HEK293 (cell line): ENCODE data around the gene PDSS1.

Experiments
- CTCF ChIA-PET: fragments of 350-600 bp; formaldehyde crosslinking; extraction: SDS; loops from one replicate; lab custom pipeline; 2021; ENCODE audit warnings: antibody characterized with exemption; lab: Yijun Ruan, JAX
- POLR2A ChIA-PET: fragments of 300-600 bp; formaldehyde crosslinking; extraction: SDS; loops from one replicate; lab custom pipeline; 2020; ENCODE audit warnings: antibody characterized with exemption, inconsistent platforms; lab: Yijun Ruan, JAX
- H3K27ac ChIP-seq: fragments of 200-500 bp; sonication (Bioruptor generic); 2 replicates; pipeline ENCODE4 v1.5.1; 2014; ENCODE audit warnings: low read depth, low read length, control low read depth, inconsistent platforms; ENCODE audit errors: extremely low read depth
- H3K36me3 ChIP-seq, 2 experiments: fragments of 200-500 bp in 1 of 2; sonication (Bioruptor generic) in 1 of 2; 1 replicate in 1 of 2; 2 replicates in 1 of 2; pipeline ENCODE4 v1.5.1; 2014 to 2017; ENCODE audit warnings: inconsistent platforms in 2 of 2, low read length in 2 of 2; ENCODE audit not compliant: control insufficient read depth in 2 of 2, insufficient read depth in 1 of 2
- H3K4me1 ChIP-seq: fragments of 200-500 bp; sonication (Bioruptor generic); 2 replicates; pipeline ENCODE4 v1.5.1; 2014; ENCODE audit warnings: mild to moderate bottlenecking, low read length, inconsistent platforms; ENCODE audit not compliant: control insufficient read depth, insufficient read depth
- H3K4me3 ChIP-seq: 2 replicates; pipeline ENCODE4 v1.5.1; 2011; ENCODE audit warnings: low read depth, mild to moderate bottlenecking, control low read depth, low read length, moderate library complexity
- H3K9me3 ChIP-seq: fragments of 200-500 bp; sonication (Bioruptor generic); 2 replicates; pipeline ENCODE4 v1.5.1; 2014; ENCODE audit warnings: low read depth, low read length, inconsistent platforms; ENCODE audit not compliant: control insufficient read depth, insufficient read depth
- BCL11B ChIP-seq: fragments of 450-650 bp; formaldehyde crosslinking; IDR thresholded peaks from 2 replicates; pipeline ENCODE4 v1.5.1; 2016; ENCODE audit warnings: low read depth, missing biosample characterization, missing genetic modification characterization
- KLF16 ChIP-seq: fragments of 450-650 bp; formaldehyde crosslinking; IDR thresholded peaks from 2 replicates; pipeline ENCODE4 v1.5.1; 2017; ENCODE audit warnings: missing biosample characterization, missing genetic modification characterization
- SP3 ChIP-seq: fragments of 450-650 bp; formaldehyde crosslinking; IDR thresholded peaks from 2 replicates; pipeline ENCODE4 v1.5.1; 2016; ENCODE audit warnings: missing biosample characterization, missing genetic modification characterization
- TCF7L2 ChIP-seq: IDR thresholded peaks from 2 replicates; pipeline ENCODE4 v1.6.1; 2011; ENCODE audit warnings: low read depth, mild to moderate bottlenecking, inconsistent platforms, low read length, moderate library complexity, borderline replicate concordance
- ZNF18 ChIP-seq: fragments of 450-650 bp; formaldehyde crosslinking; IDR thresholded peaks from 2 replicates; pipeline ENCODE4 v1.5.1; 2016; ENCODE audit warnings: missing biosample characterization, missing genetic modification characterization
- ZNF324 ChIP-seq: fragments of 450-650 bp; formaldehyde crosslinking; IDR thresholded peaks from 2 replicates; pipeline ENCODE4 v1.5.1; 2016; ENCODE audit warnings: missing biosample characterization, missing genetic modification characterization
- ZNF341 ChIP-seq: fragments of 450-650 bp; formaldehyde crosslinking; IDR thresholded peaks from 2 replicates; pipeline ENCODE4; 2016; ENCODE audit warnings: low read depth, missing biosample characterization, missing genetic modification characterization
- ZNF391 ChIP-seq: fragments of 450-650 bp; formaldehyde crosslinking; IDR thresholded peaks from 2 replicates; pipeline ENCODE4 v1.5.1; 2016; ENCODE audit warnings: low read depth, missing biosample characterization, missing genetic modification characterization, borderline replicate concordance
- ZNF488 ChIP-seq: fragments of 450-650 bp; formaldehyde crosslinking; IDR thresholded peaks from 2 replicates; pipeline ENCODE4 v1.5.1; 2016; ENCODE audit warnings: missing biosample characterization, missing genetic modification characterization
- ZNF513 ChIP-seq: fragments of 450-650 bp; IDR thresholded peaks from 2 replicates; pipeline ENCODE4 v1.5.1; 2018; ENCODE audit warnings: missing biosample characterization, missing genetic modification characterization
- ZNF561 ChIP-seq: fragments of 450-650 bp; IDR thresholded peaks from 2 replicates; pipeline ENCODE4 v1.5.1; 2018; ENCODE audit warnings: missing biosample characterization, missing genetic modification characterization, borderline replicate concordance
- ZNF623 ChIP-seq: fragments of 450-650 bp; formaldehyde crosslinking; IDR thresholded peaks from 2 replicates; pipeline ENCODE4 v1.5.1; 2016; ENCODE audit warnings: missing biosample characterization, missing genetic modification characterization
- ZNF629 ChIP-seq: fragments of 450-650 bp; formaldehyde crosslinking; IDR thresholded peaks from 2 replicates; pipeline ENCODE4 v1.5.1; 2017; ENCODE audit warnings: missing biosample characterization, missing genetic modification characterization
- ZNF639 ChIP-seq: fragments of 450-650 bp; formaldehyde crosslinking; IDR thresholded peaks from 2 replicates; pipeline ENCODE4 v1.5.1; 2016; ENCODE audit warnings: missing biosample characterization, missing genetic modification characterization
- TF ChIP-seq, protein P1 (sequence below): fragments of 450-650 bp; formaldehyde crosslinking; IDR thresholded peaks from 2 replicates; pipeline ENCODE4 v1.5.1; 2016; ENCODE audit warnings: missing biosample characterization, missing genetic modification characterization
- TF ChIP-seq, protein P2 (sequence below): fragments of 450-650 bp; formaldehyde crosslinking; IDR thresholded peaks from 2 replicates; pipeline ENCODE4 v1.5.1; 2017; ENCODE audit warnings: missing biosample characterization, missing genetic modification characterization
- TF ChIP-seq, protein P3 (sequence below): fragments of 450-650 bp; formaldehyde crosslinking; IDR thresholded peaks from 2 replicates; pipeline ENCODE4 v1.5.1; 2016; ENCODE audit warnings: missing biosample characterization, missing genetic modification characterization

Gene PDSS1

DNA sequence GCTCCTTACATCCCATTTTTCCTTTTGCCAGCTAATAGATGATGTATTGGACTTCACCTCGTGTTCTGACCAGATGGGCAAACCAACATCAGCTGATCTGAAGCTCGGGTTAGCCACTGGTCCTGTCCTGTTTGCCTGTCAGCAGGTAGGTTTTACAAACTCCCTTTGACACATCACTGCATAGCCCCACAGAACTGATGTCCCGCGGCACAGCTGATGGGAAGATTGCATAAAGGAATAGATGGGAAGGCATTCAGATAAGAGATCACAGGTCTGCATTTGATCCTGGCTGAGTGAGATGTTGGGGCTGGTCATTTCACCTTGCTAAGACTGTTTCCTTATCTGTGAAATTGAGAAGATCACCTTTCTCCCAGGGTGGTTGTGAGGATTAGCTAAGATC is 37.9 kb downstream of the PDSS1 start:
- no peaks in the 10 kb centered on the region for H3K4me1 ChIP-seq
- no peak overlapping the region for H3K4me3 ChIP-seq
- no peak overlapping the region for H3K27ac ChIP-seq
- TF ChIP-seq BCL11B (tag by site-specific recombination): no peak
- TF ChIP-seq ZNF391 (tag by site-specific recombination): no peak
- TF ChIP-seq, protein P1, sequence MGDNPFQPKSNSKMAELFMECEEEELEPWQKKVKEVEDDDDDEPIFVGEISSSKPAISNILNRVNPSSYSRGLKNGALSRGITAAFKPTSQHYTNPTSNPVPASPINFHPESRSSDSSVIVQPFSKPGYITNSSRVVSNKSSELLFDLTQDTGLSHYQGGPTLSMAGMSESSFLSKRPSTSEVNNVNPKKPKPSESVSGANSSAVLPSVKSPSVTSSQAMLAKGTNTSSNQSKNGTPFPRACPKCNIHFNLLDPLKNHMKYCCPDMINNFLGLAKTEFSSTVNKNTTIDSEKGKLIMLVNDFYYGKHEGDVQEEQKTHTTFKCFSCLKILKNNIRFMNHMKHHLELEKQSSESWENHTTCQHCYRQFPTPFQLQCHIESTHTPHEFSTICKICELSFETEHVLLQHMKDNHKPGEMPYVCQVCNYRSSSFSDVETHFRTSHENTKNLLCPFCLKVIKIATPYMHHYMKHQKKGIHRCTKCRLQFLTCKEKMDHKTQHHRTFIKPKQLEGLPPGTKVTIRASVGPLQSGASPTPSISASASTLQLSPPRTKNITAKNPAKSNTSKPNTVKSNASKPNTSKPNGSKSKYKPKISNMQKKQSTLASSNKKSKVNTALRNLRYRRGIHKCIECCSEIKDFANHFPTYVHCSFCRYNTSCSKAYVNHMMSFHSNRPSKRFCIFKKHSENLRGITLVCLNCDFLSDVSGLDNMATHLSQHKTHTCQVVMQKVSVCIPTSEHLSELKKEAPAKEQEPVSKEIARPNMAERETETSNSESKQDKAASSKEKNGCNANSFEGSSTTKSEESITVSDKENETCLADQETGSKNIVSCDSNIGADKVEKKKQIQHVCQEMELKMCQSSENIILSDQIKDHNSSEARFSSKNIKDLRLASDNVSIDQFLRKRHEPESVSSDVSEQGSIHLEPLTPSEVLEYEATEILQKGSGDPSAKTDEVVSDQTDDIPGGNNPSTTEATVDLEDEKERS (tag by site-specific recombination): no peak
- no peak for TF ChIP-seq KLF16
- TF ChIP-seq ZNF639 (tag by site-specific recombination): no peak
- no peak for TF ChIP-seq ZNF513 (tag by site-specific recombination)
- TF ChIP-seq ZNF629: no peak
- no peak for TF ChIP-seq ZNF488 (tag by site-specific recombination)
- no peak for TF ChIP-seq ZNF324
- no peak for TF ChIP-seq ZNF341 (tag by site-specific recombination)
- no peak for TF ChIP-seq TCF7L2
- no peak for TF ChIP-seq ZNF18 (tag by site-specific recombination)
- no peak for TF ChIP-seq SP3 (tag by site-specific recombination)
- TF ChIP-seq, protein P2, sequence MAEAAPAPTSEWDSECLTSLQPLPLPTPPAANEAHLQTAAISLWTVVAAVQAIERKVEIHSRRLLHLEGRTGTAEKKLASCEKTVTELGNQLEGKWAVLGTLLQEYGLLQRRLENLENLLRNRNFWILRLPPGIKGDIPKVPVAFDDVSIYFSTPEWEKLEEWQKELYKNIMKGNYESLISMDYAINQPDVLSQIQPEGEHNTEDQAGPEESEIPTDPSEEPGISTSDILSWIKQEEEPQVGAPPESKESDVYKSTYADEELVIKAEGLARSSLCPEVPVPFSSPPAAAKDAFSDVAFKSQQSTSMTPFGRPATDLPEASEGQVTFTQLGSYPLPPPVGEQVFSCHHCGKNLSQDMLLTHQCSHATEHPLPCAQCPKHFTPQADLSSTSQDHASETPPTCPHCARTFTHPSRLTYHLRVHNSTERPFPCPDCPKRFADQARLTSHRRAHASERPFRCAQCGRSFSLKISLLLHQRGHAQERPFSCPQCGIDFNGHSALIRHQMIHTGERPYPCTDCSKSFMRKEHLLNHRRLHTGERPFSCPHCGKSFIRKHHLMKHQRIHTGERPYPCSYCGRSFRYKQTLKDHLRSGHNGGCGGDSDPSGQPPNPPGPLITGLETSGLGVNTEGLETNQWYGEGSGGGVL (tag by site-specific recombination): no peak
- TF ChIP-seq, protein P3, sequence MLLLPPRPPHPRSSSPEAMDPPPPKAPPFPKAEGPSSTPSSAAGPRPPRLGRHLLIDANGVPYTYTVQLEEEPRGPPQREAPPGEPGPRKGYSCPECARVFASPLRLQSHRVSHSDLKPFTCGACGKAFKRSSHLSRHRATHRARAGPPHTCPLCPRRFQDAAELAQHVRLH (tag by site-specific recombination): no peak
- no peak for TF ChIP-seq ZNF561 (tag by site-specific recombination)
- no peak for TF ChIP-seq ZNF623 (tag by site-specific recombination)
- H3K36me3 ChIP-seq: peaks cover 37 to 92% of the 10 kb centered on the region in 2 experiments
- POLR2A ChIA-PET: no interaction called here
- CTCF ChIA-PET: interaction anchor here (2.4 kb wide), 1 partner anchor 9 kb away, joined by 11 read pairs; no protein-coding TSS in a partner anchor
- H3K9me3 ChIP-seq: no peaks in the 10 kb centered on the region
